ENCODE measurements around the gene ANKRD13B. TPM values are rescaled to one million over a fixed set of nuclear protein-coding genes. Genes with fewer than 3 reads are reported as not detected.
A peak's percentile ranks its signal among the peaks of the same experiment; 100 is the strongest.

The ANKRD13B gene
- total and polyA plus RNA-seq, 2 of the 13 experiments (the other 11 are each of a cell fraction or from before 2014, with no cell fraction given), result 1.7 to 1.8 TPM

- TF ChIP-seq ZNF609 (CRISPR knock-in tag; IDR thresholded peaks at IDR 0.05; ENCODE audit: borderline replicate concordance) (no peak), IRX3 (CRISPR knock-in tag; IDR thresholded peaks at IDR 0.05; ENCODE audit: borderline replicate concordance, low read depth) (no peak), NFKB2 (CRISPR knock-in tag; IDR thresholded peaks at IDR 0.05; ENCODE audit: borderline replicate concordance) (no peak), NFE2 (CRISPR knock-in tag; IDR thresholded peaks at IDR 0.05) (peak; percentile 93), ZNF792 (CRISPR knock-in tag; IDR thresholded peaks at IDR 0.05) (0 out of 2 replicates have a peak, but pooled peaks have one; percentile 34), ZNF629 (CRISPR knock-in tag; conservative IDR thresholded peaks at IDR 0.05) (no peak), ASH2L (IDR thresholded peaks at IDR 0.05; ENCODE audit: insufficient read length, low read depth, low read length) (peak; percentile 25), MYC (CRISPR knock-in tag; IDR thresholded peaks at IDR 0.05; ENCODE audit: borderline replicate concordance) (no peak), ZNF720 (CRISPR knock-in tag; IDR thresholded peaks at IDR 0.05) (no peak), MAFK (conservative IDR thresholded peaks at IDR 0.05 in 1 of 2, IDR thresholded peaks at IDR 0.05 in 1 of 2; ENCODE audit: low read length in 2 of 2) (peak; percentile 73 to 87), PAWR (CRISPR knock-in tag; IDR thresholded peaks at IDR 0.05; ENCODE audit: borderline replicate concordance) (no peak), PHF5A (CRISPR knock-in tag; IDR thresholded peaks at IDR 0.05; ENCODE audit: low read depth, unreplicated experiment) (no peak), KAT7 (CRISPR knock-in tag; IDR thresholded peaks at IDR 0.05; ENCODE audit: borderline replicate concordance) (no peak), FOXA1 (IDR thresholded peaks at IDR 0.05) (no peak), FOXA1 (CRISPR knock-in tag; IDR thresholded peaks at IDR 0.05) (peak; percentile 68), ZNF674 (CRISPR knock-in tag; IDR thresholded peaks at IDR 0.05; ENCODE audit: low read depth) (no peak), ZNF644 (CRISPR knock-in tag; IDR thresholded peaks at IDR 0.05; ENCODE audit: low read depth) (peak; percentile 74; the same call in 1 of the 2 replicates), ZNF124 (CRISPR knock-in tag; IDR thresholded peaks at IDR 0.05) (no peak)
- TF ChIP-seq, protein P1, sequence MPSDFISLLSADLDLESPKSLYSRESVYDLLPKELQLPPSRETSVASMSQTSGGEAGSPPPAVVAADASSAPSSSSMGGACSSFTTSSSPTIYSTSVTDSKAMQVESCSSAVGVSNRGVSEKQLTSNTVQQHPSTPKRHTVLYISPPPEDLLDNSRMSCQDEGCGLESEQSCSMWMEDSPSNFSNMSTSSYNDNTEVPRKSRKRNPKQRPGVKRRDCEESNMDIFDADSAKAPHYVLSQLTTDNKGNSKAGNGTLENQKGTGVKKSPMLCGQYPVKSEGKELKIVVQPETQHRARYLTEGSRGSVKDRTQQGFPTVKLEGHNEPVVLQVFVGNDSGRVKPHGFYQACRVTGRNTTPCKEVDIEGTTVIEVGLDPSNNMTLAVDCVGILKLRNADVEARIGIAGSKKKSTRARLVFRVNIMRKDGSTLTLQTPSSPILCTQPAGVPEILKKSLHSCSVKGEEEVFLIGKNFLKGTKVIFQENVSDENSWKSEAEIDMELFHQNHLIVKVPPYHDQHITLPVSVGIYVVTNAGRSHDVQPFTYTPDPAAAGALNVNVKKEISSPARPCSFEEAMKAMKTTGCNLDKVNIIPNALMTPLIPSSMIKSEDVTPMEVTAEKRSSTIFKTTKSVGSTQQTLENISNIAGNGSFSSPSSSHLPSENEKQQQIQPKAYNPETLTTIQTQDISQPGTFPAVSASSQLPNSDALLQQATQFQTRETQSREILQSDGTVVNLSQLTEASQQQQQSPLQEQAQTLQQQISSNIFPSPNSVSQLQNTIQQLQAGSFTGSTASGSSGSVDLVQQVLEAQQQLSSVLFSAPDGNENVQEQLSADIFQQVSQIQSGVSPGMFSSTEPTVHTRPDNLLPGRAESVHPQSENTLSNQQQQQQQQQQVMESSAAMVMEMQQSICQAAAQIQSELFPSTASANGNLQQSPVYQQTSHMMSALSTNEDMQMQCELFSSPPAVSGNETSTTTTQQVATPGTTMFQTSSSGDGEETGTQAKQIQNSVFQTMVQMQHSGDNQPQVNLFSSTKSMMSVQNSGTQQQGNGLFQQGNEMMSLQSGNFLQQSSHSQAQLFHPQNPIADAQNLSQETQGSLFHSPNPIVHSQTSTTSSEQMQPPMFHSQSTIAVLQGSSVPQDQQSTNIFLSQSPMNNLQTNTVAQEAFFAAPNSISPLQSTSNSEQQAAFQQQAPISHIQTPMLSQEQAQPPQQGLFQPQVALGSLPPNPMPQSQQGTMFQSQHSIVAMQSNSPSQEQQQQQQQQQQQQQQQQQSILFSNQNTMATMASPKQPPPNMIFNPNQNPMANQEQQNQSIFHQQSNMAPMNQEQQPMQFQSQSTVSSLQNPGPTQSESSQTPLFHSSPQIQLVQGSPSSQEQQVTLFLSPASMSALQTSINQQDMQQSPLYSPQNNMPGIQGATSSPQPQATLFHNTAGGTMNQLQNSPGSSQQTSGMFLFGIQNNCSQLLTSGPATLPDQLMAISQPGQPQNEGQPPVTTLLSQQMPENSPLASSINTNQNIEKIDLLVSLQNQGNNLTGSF (CRISPR knock-in tag; IDR thresholded peaks at IDR 0.05), result no peak
- TF ChIP-seq, protein P2, sequence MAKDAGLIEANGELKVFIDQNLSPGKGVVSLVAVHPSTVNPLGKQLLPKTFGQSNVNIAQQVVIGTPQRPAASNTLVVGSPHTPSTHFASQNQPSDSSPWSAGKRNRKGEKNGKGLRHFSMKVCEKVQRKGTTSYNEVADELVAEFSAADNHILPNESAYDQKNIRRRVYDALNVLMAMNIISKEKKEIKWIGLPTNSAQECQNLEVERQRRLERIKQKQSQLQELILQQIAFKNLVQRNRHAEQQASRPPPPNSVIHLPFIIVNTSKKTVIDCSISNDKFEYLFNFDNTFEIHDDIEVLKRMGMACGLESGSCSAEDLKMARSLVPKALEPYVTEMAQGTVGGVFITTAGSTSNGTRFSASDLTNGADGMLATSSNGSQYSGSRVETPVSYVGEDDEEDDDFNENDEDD (CRISPR knock-in tag; IDR thresholded peaks at IDR 0.05; ENCODE audit: borderline replicate concordance), result no peak
Observed at GRCh38 chr17:29663155-29663554, 70.2 kb downstream of the ANKRD13B start (continued).

Measured in HepG2 (cell line).